Neuron (in vitro differentiated cells): Measurements from ENCODE around the gene EFNA5.

Experiments
- H2AFZ ChIP-seq: one replicate; pipeline ENCODE4 v1.6.1; 2013; ENCODE audit warnings: low read depth, mild to moderate bottlenecking, inconsistent platforms, low read length, moderate library complexity
- H3K27me3 ChIP-seq: one replicate; pipeline ENCODE4 v1.6.1; 2013; ENCODE audit warnings: low read length; ENCODE audit not compliant: insufficient read depth
- H3K36me3 ChIP-seq: one replicate; pipeline ENCODE4 v1.6.1; 2013; ENCODE audit warnings: low read length; ENCODE audit not compliant: insufficient read depth
- H3K4me1 ChIP-seq: one replicate; pipeline ENCODE4 v1.6.1; 2013; ENCODE audit warnings: low read length; ENCODE audit not compliant: insufficient read depth
- H3K4me3 ChIP-seq: 2 replicates; pipeline ENCODE4 v1.5.1; 2013; ENCODE audit warnings: mild to moderate bottlenecking, low read length, moderate library complexity
- H3K9me3 ChIP-seq: one replicate; pipeline ENCODE4 v1.6.1; 2013; ENCODE audit warnings: low read length

The EFNA5 gene

GRCh38 chr5:107619781-107620180, 51.0 kb downstream of the EFNA5 start:
- Histone ChIP-seq H3K27me3 (no peaks in the 10 kb centered on the region), H2AFZ (no peak overlapping the region), H3K4me3 (no peak overlapping the region), H3K9me3 (no peaks in the 10 kb centered on the region), H3K36me3 (no peaks in the 10 kb centered on the region), H3K4me1 (peaks cover 27% of the 10 kb centered on the region)

GRCh38 chr5:107618242-107618641, 52.5 kb downstream of the EFNA5 start:
- Histone ChIP-seq H3K4me3 (no peak overlapping the region), H3K4me1 (peaks cover 27% of the 10 kb centered on the region), H3K9me3 (no peaks in the 10 kb centered on the region), H3K27me3 (no peaks in the 10 kb centered on the region), H3K36me3 (no peaks in the 10 kb centered on the region), H2AFZ (no peak overlapping the region)

GRCh38 chr5:107617052-107617451, 53.7 kb downstream of the EFNA5 start:
- H3K4me1 ChIP-seq: peaks cover 31% of the 10 kb centered on the region
- no peak overlapping the region for H2AFZ ChIP-seq
- no peaks in the 10 kb centered on the region for H3K27me3 ChIP-seq
- no peak overlapping the region for H3K4me3 ChIP-seq
- H3K36me3 ChIP-seq: no peaks in the 10 kb centered on the region
- no peaks in the 10 kb centered on the region for H3K9me3 ChIP-seq

- no peaks in the 10 kb centered on the region for H3K36me3 ChIP-seq
- H3K4me3 ChIP-seq: no peak overlapping the region
- no peaks in the 10 kb centered on the region for H3K9me3 ChIP-seq
- peaks cover 31% of the 10 kb centered on the region for H3K4me1 ChIP-seq
- H2AFZ ChIP-seq: no peak overlapping the region
- no peaks in the 10 kb centered on the region for H3K27me3 ChIP-seq
Observed at GRCh38 chr5:107616213-107616612, 54.5 kb downstream of the EFNA5 start.

- no peaks in the 10 kb centered on the region for H3K36me3 ChIP-seq
- H3K4me3 ChIP-seq: no peak overlapping the region
Observed at GRCh38 chr5:107615299-107615817, 55.4 kb downstream of the EFNA5 start.

GRCh38 chr5:107612541-107612940, 58.2 kb downstream of the EFNA5 start:
- no peaks in the 10 kb centered on the region for H3K9me3 ChIP-seq
- no peak overlapping the region for H2AFZ ChIP-seq
- peaks cover 38% of the 10 kb centered on the region for H3K4me1 ChIP-seq
- H3K4me3 ChIP-seq: no peak overlapping the region
- no peaks in the 10 kb centered on the region for H3K36me3 ChIP-seq
- no peaks in the 10 kb centered on the region for H3K27me3 ChIP-seq

More at GRCh38 chr5:107615299-107615817, 55.4 kb downstream of the EFNA5 start:
- no peaks in the 10 kb centered on the region for H3K27me3 ChIP-seq
- H2AFZ ChIP-seq: no peak overlapping the region
- H3K4me1 ChIP-seq: peaks cover 31% of the 10 kb centered on the region
- no peaks in the 10 kb centered on the region for H3K9me3 ChIP-seq

- peaks cover 29% of the 10 kb centered on the region for H3K4me1 ChIP-seq
- no peak overlapping the region for H2AFZ ChIP-seq
- no peaks in the 10 kb centered on the region for H3K36me3 ChIP-seq
- no peaks in the 10 kb centered on the region for H3K9me3 ChIP-seq
- H3K27me3 ChIP-seq: no peaks in the 10 kb centered on the region
- no peak overlapping the region for H3K4me3 ChIP-seq
Observed at GRCh38 chr5:107610798-107611197, 59.9 kb downstream of the EFNA5 start.

- H2AFZ ChIP-seq: no peak overlapping the region
- H3K9me3 ChIP-seq: no peaks in the 10 kb centered on the region
- H3K27me3 ChIP-seq: no peaks in the 10 kb centered on the region
- H3K36me3 ChIP-seq: no peaks in the 10 kb centered on the region
- peaks cover 20% of the 10 kb centered on the region for H3K4me1 ChIP-seq
- no peak overlapping the region for H3K4me3 ChIP-seq
Observed at GRCh38 chr5:107607671-107608345, 62.9 kb downstream of the EFNA5 start.

- peaks cover 16% of the 10 kb centered on the region for H3K4me1 ChIP-seq
- no peaks in the 10 kb centered on the region for H3K9me3 ChIP-seq
- no peak overlapping the region for H2AFZ ChIP-seq
- H3K4me3 ChIP-seq: no peak overlapping the region
- no peaks in the 10 kb centered on the region for H3K36me3 ChIP-seq
- H3K27me3 ChIP-seq: no peaks in the 10 kb centered on the region
Observed at GRCh38 chr5:107607196-107607595, 63.5 kb downstream of the EFNA5 start.

- Histone ChIP-seq H3K9me3 (no peaks in the 10 kb centered on the region), H2AFZ (no peak overlapping the region), H3K36me3 (peaks cover 4% of the 10 kb centered on the region), H3K4me1 (peaks cover 16% of the 10 kb centered on the region), H3K27me3 (no peaks in the 10 kb centered on the region), H3K4me3 (no peak overlapping the region)
Observed at GRCh38 chr5:107605596-107606125, 65.1 kb downstream of the EFNA5 start.

- no peak overlapping the region for H3K4me3 ChIP-seq
- no peaks in the 10 kb centered on the region for H3K9me3 ChIP-seq
- H2AFZ ChIP-seq: no peak overlapping the region
- H3K4me1 ChIP-seq: peaks cover 16% of the 10 kb centered on the region
- peaks cover 4% of the 10 kb centered on the region for H3K36me3 ChIP-seq
- H3K27me3 ChIP-seq: no peaks in the 10 kb centered on the region
Observed at GRCh38 chr5:107604990-107605389, 65.7 kb downstream of the EFNA5 start.

GRCh38 chr5:107604146-107604910, 66.4 kb downstream of the EFNA5 start:
- H3K4me3 ChIP-seq: no peak overlapping the region
- no peaks in the 10 kb centered on the region for H3K9me3 ChIP-seq
- no peaks in the 10 kb centered on the region for H3K27me3 ChIP-seq
- H3K4me1 ChIP-seq: peaks cover 16% of the 10 kb centered on the region
- H2AFZ ChIP-seq: no peak overlapping the region
- peaks cover 4% of the 10 kb centered on the region for H3K36me3 ChIP-seq

- Histone ChIP-seq H3K4me3 (no peak overlapping the region), H3K9me3 (no peaks in the 10 kb centered on the region), H3K4me1 (peaks cover 12% of the 10 kb centered on the region), H3K36me3 (peaks cover 4% of the 10 kb centered on the region), H2AFZ (no peak overlapping the region), H3K27me3 (no peaks in the 10 kb centered on the region)
Observed at GRCh38 chr5:107603349-107603748, 67.4 kb downstream of the EFNA5 start.
